Transverse colon (tissue), 4 donors: ENCODE results near the gene KRT7. TPM values are rescaled to one million over a fixed set of nuclear protein-coding genes. Genes with fewer than 3 reads are reported as not detected.
"Not testable (repeated sequence)": the region's sequence is repeated elsewhere in the genome, so short reads cannot be mapped to it uniquely, and the experiment has no call there.

Experiments
- DNase-seq: peaks from one replicate; pipeline ENCODE4 v3.0.0-alpha.2; 2019
- H3K27ac ChIP-seq, 4 donors: fragments of 200-600 bp; sonication (generic); 2 replicates each; pipeline ENCODE4 v1.5.1; 2016 to 2018; ENCODE audit warnings: inconsistent platforms in 4 of 4
- H3K27me3 ChIP-seq: fragments of 200-600 bp; sonication (generic); 2 replicates; pipeline ENCODE4 v1.5.1; 2017; ENCODE audit warnings: inconsistent platforms
- H3K36me3 ChIP-seq, 4 donors: fragments of 200-600 bp; sonication (generic); 2 replicates each; pipeline ENCODE4 v1.5.1; 2017 to 2019; ENCODE audit warnings: inconsistent platforms in 4 of 4
- H3K4me1 ChIP-seq, 4 donors: fragments of 200-600 bp; sonication (generic); 2 replicates each; pipeline ENCODE4 v1.5.1; 2017 to 2020; ENCODE audit warnings: inconsistent platforms in 4 of 4
- H3K4me3 ChIP-seq, 4 donors: fragments of 200-600 bp; sonication (generic); 1 replicate in 1 of 4; 2 replicates in 3 of 4; pipeline versions ENCODE4 v1.5.1 to v1.6.1; 2017 to 2019; ENCODE audit warnings: inconsistent platforms in 4 of 4
- H3K9me3 ChIP-seq, 2 donors: fragments of 200-600 bp; sonication (generic); 2 replicates each; pipeline ENCODE4 v1.5.1; 2017 to 2019; ENCODE audit warnings: inconsistent platforms in 2 of 2
- CTCF ChIP-seq, 5 experiments: fragments of 200-600 bp in 3 of 5; fragments of 450-650 bp in 2 of 5; sonication (generic) in 3 of 5; IDR thresholded peaks; 1 replicate in 2 of 5; 2 replicates in 3 of 5; pipeline ENCODE4 v1.5.1; 2016 to 2017; ENCODE audit warnings: antibody characterized with exemption in 5 of 5, inconsistent platforms in 3 of 5, mild to moderate bottlenecking in 2 of 5, moderate library complexity in 1 of 5
- EP300 ChIP-seq: sonication (generic); formaldehyde crosslinking; IDR thresholded peaks from one replicate; pipeline ENCODE4 v1.6.1; 2017; ENCODE audit warnings: antibody characterized with exemption, low read depth
- POLR2A ChIP-seq: fragments of 450-650 bp; IDR thresholded peaks from one replicate; pipeline ENCODE4 v1.6.1; 2016; ENCODE audit warnings: antibody characterized with exemption, mild to moderate bottlenecking, moderate library complexity
- POLR2AphosphoS5 ChIP-seq, 3 donors: sonication (generic); formaldehyde crosslinking; IDR thresholded peaks; one replicate each; pipeline ENCODE4 v1.6.1; 2016; ENCODE audit warnings: antibody characterized with exemption in 3 of 3
- WGBS, 2 donors: methylation state at CpG; one replicate each; pipeline ENCODE4 v1.1.5; 2018; ENCODE audit warnings: low coverage in 1 of 2; 5-methylcytosine and 5-hydroxymethylcytosine counted together
- in situ Hi-C, 4 donors: fragments of 200-750 bp; cut with MboI; loops; one replicate each; pipeline versions ENCODE4 v1.15.0 to v1.15.1; 2017; ENCODE audit warnings: low sequenced_read_pairs in 3 of 4, low pct_ligation_motif_present in 1 of 4, low pct_unique_long_range_greater_than_20kb in 1 of 4
- intact Hi-C: fragments of 100-400 bp; cut with DNase I; formaldehyde crosslinking; loops from one replicate; pipeline ENCODE4 v1.15.1; 2023; ENCODE audit warnings: low total_unique reads
- total RNA-seq, 4 donors: library from RNA; depleted of rRNA; stranded (reverse); fragments of >200 nt; gene quantifications; one replicate each; pipeline ENCODE4 v1.1.0, GENCODE V29; 2016

Gene KRT7
- total RNA-seq, 4 donors from 2014 or later, result 0.75 to 1.6 (median 0.95) TPM; not detected in 1

- intact Hi-C loops, H3K9me3 ChIP-seq, H3K27ac ChIP-seq, H3K36me3 ChIP-seq, DNase-seq, in situ Hi-C loops, H3K27me3 ChIP-seq, H3K4me3 ChIP-seq, H3K4me1 ChIP-seq: not testable (repeated sequence)
- WGBS, 2 donors, result 92% methylated on average over 17 of the region's 17 CpGs; no CpG with 5 or more reads in 1 of the 2 donors
Observed at GRCh38 chr12:52287816-52288805, 55.1 kb downstream of the KRT7 start.

- not testable (repeated sequence) for H3K4me3 ChIP-seq
Observed at GRCh38 chr12:52290483-52291134, 57.6 kb downstream of the KRT7 start.

GRCh38 chr12:52291267-52291935 lies 58.4 kb downstream of the KRT7 start, which contains the start of gene KRT81:
KRT81 (minus strand) TSS chr12:52291534; CDS start chr12:52291465, 69 bp downstream.
- Histone ChIP-seq H3K9me3 (no peaks in the 10 kb centered on the region), H3K36me3 (no peaks in the 10 kb centered on the region), H3K27me3 (peaks cover 5% of the 10 kb centered on the region), H3K4me1 (no peaks in the 10 kb centered on the region), H3K4me3 (no peak within 1 kb of the TSS), H3K27ac (no peak within 1 kb of the TSS)
- TF ChIP-seq POLR2A (no peak), POLR2AphosphoS5 (IDR thresholded peaks at IDR 0.05) (no peak), EP300 (no peak), CTCF (IDR thresholded peaks at IDR 0.05) (no peak)
- DNase-seq, result no peak
- in situ Hi-C loops (no loop called here), intact Hi-C loops (no loop called here)
- 67% methylated on average over 24 of the region's 32 CpGs; no CpG with 5 or more reads in 1 of the 2 donors for WGBS, 2 donors

More at GRCh38 chr12:52290483-52291134, 57.6 kb downstream of the KRT7 start:
- DNase-seq, H3K9me3 ChIP-seq, H3K4me1 ChIP-seq, H3K27ac ChIP-seq, H3K36me3 ChIP-seq, in situ Hi-C loops, intact Hi-C loops, H3K27me3 ChIP-seq: not testable (repeated sequence)
- no CpG with 5 or more reads among the region's 5 CpGs for WGBS, 2 donors

- Histone ChIP-seq H3K4me3 (no peak overlapping the region), H3K9me3 (no peaks in the 10 kb centered on the region), H3K4me1 (no peaks in the 10 kb centered on the region), H3K36me3 (no peaks in the 10 kb centered on the region), H3K27ac (no peak overlapping the region), H3K27me3 (peaks cover 14% of the 10 kb centered on the region)
- no peak for DNase-seq
- intact Hi-C loops, result no loop called here
- TF ChIP-seq POLR2A, result no peak
- TF ChIP-seq POLR2AphosphoS5 (IDR thresholded peaks at IDR 0.05), result no peak
- no peak for TF ChIP-seq EP300
- no peak for TF ChIP-seq CTCF (IDR thresholded peaks at IDR 0.05)
- 84% methylated on average over 1 of the region's 1 CpG; no CpG with 5 or more reads in 1 of the 2 donors for WGBS, 2 donors
- in situ Hi-C loops, result no loop called here
Observed at GRCh38 chr12:52293926-52294325, 60.9 kb downstream of the KRT7 start.

- Histone ChIP-seq H3K36me3 (no peaks in the 10 kb centered on the region), H3K4me3 (no peak overlapping the region), H3K9me3 (no peaks in the 10 kb centered on the region), H3K27ac (no peak overlapping the region), H3K27me3 (peaks cover 14% of the 10 kb centered on the region), H3K4me1 (no peaks in the 10 kb centered on the region)
- in situ Hi-C loops (no loop called here), intact Hi-C loops (no loop called here)
- TF ChIP-seq EP300, result no peak
- TF ChIP-seq CTCF (IDR thresholded peaks at IDR 0.05), result no peak
- TF ChIP-seq POLR2A, result no peak
- TF ChIP-seq POLR2AphosphoS5 (IDR thresholded peaks at IDR 0.05), result no peak
- no peak for DNase-seq
- WGBS, 2 donors, result 32% methylated on average over 1 of the region's 1 CpG; no CpG with 5 or more reads in 1 of the 2 donors
Observed at GRCh38 chr12:52294803-52295202, 61.8 kb downstream of the KRT7 start.
